Hepatocyte (in vitro differentiated cells): Measurements from ENCODE around the gene PRKCA. TPM values are rescaled to one million over a fixed set of nuclear protein-coding genes. Genes with fewer than 3 reads are reported as not detected.

ENCODE experiments used
- DNase-seq: peaks from one replicate; pipeline ENCODE4 v3.0.0-alpha.2; 2016; ENCODE audit warnings: low spot score
- H2AFZ ChIP-seq: fragments of 200-600 bp; sonication (generic); 2 replicates; pipeline ENCODE4 v1.6.0; 2016; ENCODE audit warnings: antibody characterized with exemption, mild to moderate bottlenecking
- H3K27ac ChIP-seq: fragments of 200-600 bp; sonication (generic); 2 replicates; pipeline ENCODE4 v1.5.1; 2016; ENCODE audit warnings: mild to moderate bottlenecking
- H3K27me3 ChIP-seq: fragments of 200-600 bp; sonication (generic); 2 replicates; pipeline ENCODE4 v1.6.1; 2016
- H3K36me3 ChIP-seq: fragments of 200-600 bp; sonication (generic); replicated peaks from 2 replicates; pipeline ENCODE4 v1.5.1; 2016; ENCODE audit warnings: low read depth; ENCODE audit not compliant: insufficient read depth
- H3K4me1 ChIP-seq: fragments of 200-600 bp; sonication (generic); 2 replicates; pipeline ENCODE4 v1.5.1; 2016; ENCODE audit warnings: mild to moderate bottlenecking, moderate library complexity; ENCODE audit not compliant: insufficient read depth
- H3K4me2 ChIP-seq: fragments of 200-600 bp; sonication (generic); 2 replicates; pipeline ENCODE4 v1.6.0; 2016
- H3K4me3 ChIP-seq: fragments of 200-600 bp; sonication (generic); 2 replicates; pipeline ENCODE4 v1.5.1; 2016; ENCODE audit warnings: mild to moderate bottlenecking
- H3K79me2 ChIP-seq: fragments of 200-600 bp; sonication (generic); 2 replicates; pipeline ENCODE4 v1.6.0; 2017; ENCODE audit warnings: mild to moderate bottlenecking
- H3K9me2 ChIP-seq: fragments of 200-600 bp; sonication (generic); replicated peaks from 2 replicates; pipeline ENCODE4 v1.6.0; 2017; ENCODE audit warnings: mild to moderate bottlenecking; ENCODE audit not compliant: insufficient read depth
- H3K9me3 ChIP-seq: fragments of 200-600 bp; sonication (generic); 2 replicates; pipeline ENCODE4 v1.5.1; 2016; ENCODE audit warnings: low read depth, mild to moderate bottlenecking
- H4K20me1 ChIP-seq: fragments of 200-600 bp; sonication (generic); 2 replicates; pipeline ENCODE4 v1.6.0; 2016; ENCODE audit warnings: mild to moderate bottlenecking; ENCODE audit not compliant: insufficient read depth, poor library complexity, severe bottlenecking
- CTCF ChIP-seq: fragments of 200-600 bp; sonication (generic); IDR thresholded peaks from 2 replicates; pipeline ENCODE4 v1.5.1; 2016; ENCODE audit warnings: antibody characterized with exemption, mild to moderate bottlenecking; ENCODE audit not compliant: poor library complexity
- EZH2 ChIP-seq: fragments of 200-600 bp; sonication (generic); IDR thresholded peaks from 2 replicates; pipeline ENCODE4 v1.6.1; 2016; ENCODE audit warnings: antibody characterized with exemption, mild to moderate bottlenecking, borderline replicate concordance
- EZH2phosphoT487 ChIP-seq: fragments of 200-600 bp; sonication (generic); IDR thresholded peaks from one replicate; pipeline ENCODE4 v1.6.1; 2018; ENCODE audit warnings: antibody characterized with exemption, mild to moderate bottlenecking, low read depth, moderate library complexity; ENCODE audit not compliant: unreplicated experiment, severe bottlenecking
- WGBS: methylation state at CpG from one replicate; pipeline ENCODE4 v1.1.6; 2016; ENCODE audit warnings: low lambda C conversion rate; ENCODE audit errors: missing lambda C conversion rate; 5-methylcytosine and 5-hydroxymethylcytosine counted together
- polyA plus RNA-seq: library from polyadenylated mRNA; unstranded; fragments of >200 nt; fragmentation: Nextera tagmentation; extraction: Ambion mirVana; gene quantifications from 2 replicates; pipeline ENCODE4 v1.2.1, GENCODE V29; 2016
- total RNA-seq: library from RNA; depleted of rRNA; stranded (reverse); fragments of >200 nt; gene quantifications from 2 replicates; pipeline ENCODE4 v1.2.3, GENCODE V29; 2014

The PRKCA gene
- total and polyA plus RNA-seq, 2 experiments from 2014 or later: 5.9 to 18.5 TPM

- no peaks in the 10 kb centered on the region for H3K9me3 ChIP-seq
- H3K27ac ChIP-seq: no peak overlapping the region
- no peak overlapping the region for H2AFZ ChIP-seq
- no peaks in the 10 kb centered on the region for H3K27me3 ChIP-seq
- H3K4me1 ChIP-seq: peaks cover 7% of the 10 kb centered on the region
- no peak for TF ChIP-seq CTCF
- no peak for TF ChIP-seq EZH2phosphoT487
- no peak for TF ChIP-seq EZH2
- peaks cover 50% of the 10 kb centered on the region for H3K79me2 ChIP-seq
- H3K9me2 ChIP-seq: no peaks in the 10 kb centered on the region
- DNase-seq: no peak
- no peak overlapping the region for H3K4me3 ChIP-seq
- no peaks in the 10 kb centered on the region for H4K20me1 ChIP-seq
- WGBS: 78% methylated on average over 6 of the region's 6 CpGs
- H3K4me2 ChIP-seq: no peak overlapping the region
- H3K36me3 ChIP-seq: no peaks in the 10 kb centered on the region
Observed at GRCh38 chr17:66405836-66406677, 103.6 kb downstream of the PRKCA start.

GRCh38 chr17:66406701-66407644 lies 104.6 kb downstream of the PRKCA start:
- H3K27me3 ChIP-seq: no peaks in the 10 kb centered on the region
- no peak for TF ChIP-seq CTCF
- TF ChIP-seq EZH2phosphoT487: no peak
- TF ChIP-seq EZH2: no peak
- H3K4me2 ChIP-seq: no peak overlapping the region
- peaks cover 50% of the 10 kb centered on the region for H3K79me2 ChIP-seq
- H3K4me3 ChIP-seq: no peak overlapping the region
- H3K27ac ChIP-seq: no peak overlapping the region
- no peaks in the 10 kb centered on the region for H3K36me3 ChIP-seq
- H3K9me3 ChIP-seq: no peaks in the 10 kb centered on the region
- WGBS: 87% methylated on average over 12 of the region's 12 CpGs
- no peak overlapping the region for H2AFZ ChIP-seq
- H3K9me2 ChIP-seq: no peaks in the 10 kb centered on the region
- H4K20me1 ChIP-seq: no peaks in the 10 kb centered on the region
- DNase-seq: no peak
- H3K4me1 ChIP-seq: peaks cover 7% of the 10 kb centered on the region

GRCh38 chr17:66407864-66408263 lies 105.5 kb downstream of the PRKCA start:
- no peaks in the 10 kb centered on the region for H3K27me3 ChIP-seq
- peaks cover 9% of the 10 kb centered on the region for H3K4me1 ChIP-seq
- 90% methylated on average over 4 of the region's 4 CpGs for WGBS
- no peak for DNase-seq
- no peak overlapping the region for H3K27ac ChIP-seq
- H4K20me1 ChIP-seq: no peaks in the 10 kb centered on the region
- H3K4me3 ChIP-seq: no peak overlapping the region
- no peaks in the 10 kb centered on the region for H3K9me2 ChIP-seq
- no peak for TF ChIP-seq EZH2
- no peak for TF ChIP-seq EZH2phosphoT487
- no peak for TF ChIP-seq CTCF
- no peaks in the 10 kb centered on the region for H3K36me3 ChIP-seq
- H3K4me2 ChIP-seq: no peak overlapping the region
- H3K9me3 ChIP-seq: no peaks in the 10 kb centered on the region
- no peak overlapping the region for H2AFZ ChIP-seq
- H3K79me2 ChIP-seq: peaks cover 50% of the 10 kb centered on the region
